Thyroid gland (tissue), 4 donors: Measurements from ENCODE around the gene ICE2.

Source experiments
- CTCF ChIP-seq, 6 experiments: fragments of 200-600 bp in 3 of 6; fragments of 450-650 bp in 3 of 6; sonication (generic) in 3 of 6; IDR thresholded peaks; one replicate each; pipeline ENCODE4 v1.5.1; 2016 to 2019; ENCODE audit warnings: antibody characterized with exemption in 6 of 6, mild to moderate bottlenecking in 2 of 6, inconsistent platforms in 1 of 6, moderate library complexity in 1 of 6
- POLR2A ChIP-seq, 2 donors: fragments of 450-650 bp; IDR thresholded peaks; one replicate each; pipeline ENCODE4 v1.6.1; 2017; ENCODE audit warnings: antibody characterized with exemption in 2 of 2, mild to moderate bottlenecking in 2 of 2, moderate library complexity in 1 of 2

- TF ChIP-seq POLR2A (IDR thresholded peaks at IDR 0.05) (no peak), CTCF (IDR thresholded peaks at IDR 0.05) (no peak)
Measured at GRCh38 chr15:60525341-60526039, 46.5 kb upstream of the ICE2 start.
